ENCODE measurements around the gene SDF2.

Gene SDF2

GRCh38 chr17:28598799-28599310, 62.9 kb downstream of the SDF2 start, which contains the start of gene SPAG5:
SPAG5 (minus strand) TSS chr17:28599025; CDS start chr17:28598946, 79 bp downstream.
- peak; percentile 97 for DNase-seq (ENCODE audit: extremely low spot score, insufficient read length, low read depth)
- FAIRE-seq = peak; percentile 87

GRCh38 chr17:28598389-28598788, 63.3 kb downstream of the SDF2 start:
- no peak for DNase-seq (ENCODE audit: extremely low spot score, insufficient read length, low read depth)
- no peak for FAIRE-seq
